ENCODE data around the gene SETD6.
"Not testable (repeated sequence)": the region's sequence is repeated elsewhere in the genome, so short reads cannot be mapped to it uniquely, and the experiment has no call there.

SETD6 gene, protein sequence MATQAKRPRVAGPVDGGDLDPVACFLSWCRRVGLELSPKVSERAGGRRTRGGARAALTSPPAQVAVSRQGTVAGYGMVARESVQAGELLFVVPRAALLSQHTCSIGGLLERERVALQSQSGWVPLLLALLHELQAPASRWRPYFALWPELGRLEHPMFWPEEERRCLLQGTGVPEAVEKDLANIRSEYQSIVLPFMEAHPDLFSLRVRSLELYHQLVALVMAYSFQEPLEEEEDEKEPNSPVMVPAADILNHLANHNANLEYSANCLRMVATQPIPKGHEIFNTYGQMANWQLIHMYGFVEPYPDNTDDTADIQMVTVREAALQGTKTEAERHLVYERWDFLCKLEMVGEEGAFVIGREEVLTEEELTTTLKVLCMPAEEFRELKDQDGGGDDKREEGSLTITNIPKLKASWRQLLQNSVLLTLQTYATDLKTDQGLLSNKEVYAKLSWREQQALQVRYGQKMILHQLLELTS

DNA sequence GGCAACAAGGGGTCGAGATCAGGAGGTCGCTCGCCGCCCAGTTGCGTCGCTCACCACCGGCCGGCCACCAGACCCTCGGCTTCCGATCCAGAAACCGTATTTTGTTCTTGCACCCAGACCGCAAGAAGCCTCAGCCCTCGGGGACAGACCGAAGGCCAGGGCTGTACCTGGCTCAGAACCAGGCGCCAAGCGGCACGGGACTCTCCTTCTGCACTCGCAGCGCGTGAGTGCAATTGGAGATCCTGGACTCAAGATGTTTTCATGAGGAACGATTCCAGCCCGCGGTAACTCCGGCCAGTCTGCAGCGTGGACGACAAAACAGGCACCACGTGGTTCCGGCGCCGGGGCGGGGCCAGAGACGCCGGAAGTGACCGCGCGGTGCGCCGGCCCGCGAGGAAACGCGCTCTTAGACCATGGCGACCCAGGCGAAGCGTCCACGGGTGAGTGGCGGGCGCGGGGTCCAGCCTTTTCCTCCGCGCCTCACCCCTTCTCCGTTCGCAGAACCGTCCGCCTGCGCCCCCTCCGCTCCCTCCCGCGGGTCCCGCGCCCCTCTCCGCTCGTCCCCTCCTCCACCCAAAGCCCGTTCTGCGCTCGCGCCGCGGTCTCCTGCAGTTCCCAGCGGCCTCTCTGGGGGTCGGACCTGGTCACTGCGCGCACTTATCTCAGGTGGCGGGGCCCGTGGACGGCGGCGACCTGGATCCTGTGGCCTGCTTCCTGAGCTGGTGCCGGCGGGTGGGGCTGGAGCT is at the start of gene SETD6:
Gene SETD6 (plus strand): TSS at position 393 of the 746 bp plus-strand sequence. CDS start 21 bp downstream, at position 414.
- peak; percentile 23 for DNase-seq

DNA sequence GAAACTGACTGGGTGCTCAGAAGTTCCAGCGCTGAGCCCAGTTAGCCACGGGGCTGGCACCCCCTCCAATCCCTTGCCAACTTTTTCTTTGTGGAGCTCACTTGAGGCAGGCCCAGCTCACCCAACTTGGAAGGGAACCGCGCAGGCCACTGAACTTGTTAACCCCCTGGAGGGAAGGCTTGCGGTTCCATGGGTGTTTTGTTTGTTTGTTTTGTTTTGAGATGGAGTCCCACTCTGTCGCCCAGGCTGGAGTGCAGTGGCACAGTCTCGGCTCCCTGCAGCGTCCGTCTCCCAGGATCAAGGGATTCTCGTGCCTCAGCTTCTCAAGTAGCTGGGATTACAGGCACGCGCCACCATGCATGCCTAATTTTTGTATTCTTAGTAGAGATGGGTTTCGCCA is 49.5 kb upstream of the SETD6 start:
- no peak for DNase-seq

GRCh38 chr16:58466396-58466795 is 48.9 kb upstream of the SETD6 start:
- DNase-seq: no peak

GRCh38 chr16:58467905-58468304 is 47.4 kb upstream of the SETD6 start:
- no peak for DNase-seq

GRCh38 chr16:58471209-58471975 is 43.9 kb upstream of the SETD6 start:
- DNase-seq: no peak

- DNase-seq: no peak
These were observed 43.1 kb upstream of the SETD6 start for GRCh38 chr16:58472266-58472665.

GRCh38 chr16:58472827-58473226 is 42.5 kb upstream of the SETD6 start:
- DNase-seq: no peak

DNA sequence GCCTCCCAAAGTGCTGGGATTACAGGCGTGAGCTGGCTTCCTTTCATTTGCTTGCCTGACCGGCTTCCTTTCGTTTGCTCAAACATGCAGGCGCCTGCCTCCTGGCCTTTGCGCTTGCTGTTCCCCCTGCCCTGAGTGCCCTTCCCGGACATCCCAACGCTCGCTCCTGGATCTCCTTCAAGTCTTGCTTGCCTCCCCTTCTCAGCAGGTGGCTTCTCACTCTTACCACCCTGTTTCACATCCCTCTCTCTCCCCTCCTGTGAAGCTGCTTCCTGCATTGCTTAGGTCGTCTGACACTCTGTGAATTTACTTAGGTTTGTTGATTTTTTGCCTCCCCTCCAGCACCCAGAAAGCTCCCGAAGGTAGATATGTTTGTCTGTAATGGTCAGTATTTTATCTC is 41.0 kb upstream of the SETD6 start:
- DNase-seq: no peak

DNA sequence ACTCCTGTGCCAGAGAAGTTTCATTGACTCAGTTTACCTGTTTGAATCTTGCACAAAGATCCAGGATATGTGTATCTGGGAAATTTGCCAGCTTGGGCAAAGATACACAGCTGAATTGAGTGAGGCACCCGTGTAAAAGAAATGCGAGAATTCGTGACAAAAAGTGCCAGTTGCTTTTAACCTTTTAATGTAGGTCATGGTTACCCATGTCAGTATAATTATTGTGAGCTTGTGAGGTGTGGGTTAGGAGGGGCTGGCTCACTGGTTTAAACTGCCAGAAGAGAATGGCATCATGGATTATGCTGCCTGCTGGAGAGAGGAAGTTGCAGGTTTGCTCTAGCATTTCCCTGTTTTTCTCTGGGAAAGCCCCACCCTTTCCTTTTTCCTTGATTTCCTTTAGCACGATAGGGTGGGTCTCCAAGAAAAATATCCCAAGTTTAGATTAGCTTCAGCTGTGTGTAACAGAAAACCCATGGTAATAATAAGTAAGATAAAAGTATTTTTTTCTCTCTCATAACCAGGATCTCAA is 40.2 kb upstream of the SETD6 start:
- no peak for DNase-seq

- no peak for DNase-seq
These were observed 38.5 kb upstream of the SETD6 start for GRCh38 chr16:58476791-58477190.

DNA sequence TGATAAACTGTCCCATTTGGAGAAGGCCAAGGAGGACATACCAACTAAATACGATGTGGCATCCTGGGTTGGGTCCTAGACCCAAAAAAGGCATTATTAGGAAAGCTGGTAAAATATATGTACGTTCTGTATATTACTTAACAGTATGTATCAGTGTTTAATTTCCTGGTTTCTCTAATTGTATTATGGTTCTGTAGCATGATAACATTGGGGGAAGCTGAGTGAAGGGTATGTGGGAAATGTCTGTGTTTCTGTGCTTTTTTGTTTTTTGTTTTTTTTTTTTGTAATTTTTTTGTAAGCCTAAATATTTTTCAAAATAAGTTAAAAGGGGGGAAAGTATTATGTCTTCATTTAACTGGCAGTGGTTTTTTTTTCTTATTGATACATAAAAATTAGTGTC is 36.9 kb upstream of the SETD6 start:
- DNase-seq: no peak

DNA sequence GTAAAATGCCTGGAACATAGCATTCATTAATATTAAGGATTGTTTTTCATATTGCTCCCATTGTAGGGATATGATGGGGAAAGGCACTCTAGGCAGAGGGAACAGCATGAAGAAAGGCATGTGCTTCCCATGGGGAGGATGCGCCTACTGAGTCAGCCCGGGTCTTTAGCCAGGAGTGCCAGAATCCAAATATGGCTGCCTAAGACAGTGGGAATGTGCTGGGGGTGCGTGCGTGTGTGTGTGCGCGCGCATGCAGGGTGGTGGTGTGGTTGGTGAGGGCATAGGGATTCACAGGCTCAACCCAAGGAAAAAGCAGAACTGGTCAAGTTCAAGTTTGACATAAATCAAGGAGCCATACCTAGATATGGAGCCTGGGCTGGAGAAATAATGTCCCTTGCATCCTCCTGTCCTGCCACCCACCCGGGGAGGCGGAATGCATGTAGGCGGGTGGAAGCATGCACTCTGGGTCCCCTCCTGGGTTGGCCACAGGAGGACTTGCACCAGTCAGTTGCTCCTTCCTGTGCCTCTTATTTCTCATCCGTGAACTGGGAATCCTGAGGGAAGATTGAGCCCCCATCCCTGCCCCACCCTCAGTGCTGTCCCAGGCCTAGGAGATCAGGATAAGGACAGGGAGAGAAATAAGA is 34.0 kb upstream of the SETD6 start:
- no peak for DNase-seq

DNA sequence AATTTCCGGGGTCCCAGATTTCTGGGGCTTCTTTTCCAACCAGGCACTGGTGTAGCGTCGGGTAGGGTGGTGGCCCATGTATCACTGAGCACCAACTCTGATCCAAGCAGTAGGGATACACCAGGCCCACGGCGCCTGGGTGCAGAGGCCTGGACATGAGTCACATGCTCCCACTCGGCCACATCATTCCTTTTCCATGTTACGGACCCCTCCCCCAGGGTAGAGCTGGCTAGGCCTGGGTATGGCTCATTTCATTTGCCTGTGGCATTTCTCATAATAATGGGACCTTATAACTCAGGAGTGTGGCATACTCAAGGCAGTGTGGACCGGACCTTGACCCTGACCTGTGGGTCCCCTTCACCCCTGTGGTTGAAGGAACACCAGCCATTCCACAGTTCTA is 33.4 kb upstream of the SETD6 start:
- DNase-seq: no peak

- DNase-seq: no peak
These were observed 30.0 kb upstream of the SETD6 start for GRCh38 chr16:58485184-58485887.

GRCh38 chr16:58487566-58488351 is 27.6 kb upstream of the SETD6 start:
- no peak for DNase-seq

- no peak for DNase-seq
These were observed 26.8 kb upstream of the SETD6 start for GRCh38 chr16:58488531-58488930.

- no peak for DNase-seq
These were observed 25.3 kb upstream of the SETD6 start for GRCh38 chr16:58490065-58490464.

- DNase-seq: not testable (repeated sequence)
These were observed 24.8 kb upstream of the SETD6 start for GRCh38 chr16:58490539-58490938.

GRCh38 chr16:58492066-58492465 is 23.3 kb upstream of the SETD6 start:
- no peak for DNase-seq

GRCh38 chr16:58492735-58493134 is 22.6 kb upstream of the SETD6 start:
- DNase-seq: no peak

All from NCI-H1417 treated with DMSO at 0.1 percent for 48 hours (cell line).